Gastrocnemius medialis (tissue), 4 donors: ENCODE results near the gene SVEP1.

ENCODE experiments used
- CTCF ChIP-seq, 5 experiments: fragments of 450-650 bp in 3 of 5; fragments of 200-600 bp in 2 of 5; sonication (generic) in 2 of 5; IDR thresholded peaks in 4 of 5; conservative IDR thresholded peaks in 1 of 5; 1 replicate in 4 of 5; 2 replicates in 1 of 5; pipeline ENCODE4 v1.5.1; 2016 to 2019; ENCODE audit warnings: antibody characterized with exemption in 5 of 5, mild to moderate bottlenecking in 3 of 5, moderate library complexity in 3 of 5
- POLR2A ChIP-seq, 2 donors: fragments of 450-650 bp; IDR thresholded peaks; one replicate each; pipeline ENCODE4 v1.6.1; 2017; ENCODE audit warnings: antibody characterized with exemption in 2 of 2, mild to moderate bottlenecking in 2 of 2, moderate library complexity in 2 of 2

- TF ChIP-seq POLR2A (IDR thresholded peaks at IDR 0.05) (no peak), CTCF (IDR thresholded peaks at IDR 0.05 in 4 of 5, conservative IDR thresholded peaks at IDR 0.05 in 1 of 5) (no peak)
Observed at GRCh38 chr9:110457245-110457644, 122.3 kb downstream of the SVEP1 start.
